Gastroesophageal sphincter (tissue), 4 donors: Measurements from ENCODE around the gene KIF1A. TPM values are rescaled to one million over a fixed set of nuclear protein-coding genes. Genes with fewer than 3 reads are reported as not detected.

Source experiments
- ATAC-seq: fragments of 150-250 bp; one replicate; pipeline ENCODE4 v1.9.1; 2016; ENCODE audit warnings: mild to moderate bottlenecking, moderate library complexity
- H3K27ac ChIP-seq, 4 donors: fragments of 200-600 bp; sonication (generic) in 3 of 4; 1 replicate in 3 of 4; 2 replicates in 1 of 4; pipeline ENCODE4 v1.5.1; 2016 to 2019
- H3K27me3 ChIP-seq: fragments of 200-600 bp; sonication (generic); one replicate; pipeline ENCODE4 v1.5.1; 2019
- H3K36me3 ChIP-seq, 2 donors: fragments of 200-600 bp; sonication (generic); one replicate each; pipeline ENCODE4 v1.5.1; 2019; ENCODE audit warnings: control low read depth in 1 of 2
- H3K4me1 ChIP-seq, 3 donors: fragments of 200-600 bp; sonication (generic); 1 replicate in 2 of 3; 2 replicates in 1 of 3; pipeline ENCODE4 v1.5.1; 2016 to 2019; ENCODE audit warnings: control low read depth in 2 of 3
- H3K4me3 ChIP-seq, 2 donors: fragments of 200-600 bp; sonication (generic); one replicate each; pipeline ENCODE4 v1.5.1; 2019; ENCODE audit warnings: mild to moderate bottlenecking in 1 of 2, moderate library complexity in 1 of 2
- H3K9me3 ChIP-seq, 3 donors: fragments of 200-600 bp; sonication (generic); one replicate each; pipeline ENCODE4 v1.5.1; 2017 to 2019; ENCODE audit warnings: control low read depth in 2 of 3
- EP300 ChIP-seq: sonication (generic); formaldehyde crosslinking; IDR thresholded peaks from one replicate; pipeline ENCODE4 v1.6.1; 2017; ENCODE audit warnings: antibody characterized with exemption, mild to moderate bottlenecking
- POLR2A ChIP-seq, 2 donors: fragments of 450-650 bp; IDR thresholded peaks; one replicate each; pipeline ENCODE4 v1.6.1; 2017; ENCODE audit warnings: antibody characterized with exemption in 2 of 2, mild to moderate bottlenecking in 2 of 2, moderate library complexity in 1 of 2
- POLR2AphosphoS5 ChIP-seq: sonication (generic); formaldehyde crosslinking; IDR thresholded peaks from one replicate; pipeline ENCODE4 v1.6.1; 2017; ENCODE audit warnings: antibody characterized with exemption
- WGBS, 2 donors: methylation state at CpG; one replicate each; pipeline ENCODE4 v1.1.5; 2018; ENCODE audit warnings: low coverage in 1 of 2; 5-methylcytosine and 5-hydroxymethylcytosine counted together
- total RNA-seq, 4 donors: library from RNA; depleted of rRNA; stranded (reverse); fragments of >200 nt; gene quantifications; one replicate each; pipeline ENCODE4 v1.1.0, GENCODE V29; 2016
- TF ChIP-seq, protein P1 (sequence below), 4 experiments: fragments of 200-600 bp in 2 of 4; fragments of 450-650 bp in 2 of 4; sonication (generic) in 1 of 4; IDR thresholded peaks; one replicate each; pipeline ENCODE4 v1.5.1; 2017 to 2019; ENCODE audit warnings: antibody characterized with exemption in 4 of 4, mild to moderate bottlenecking in 2 of 4, moderate library complexity in 2 of 4

The KIF1A gene
- total RNA-seq, 4 donors from 2014 or later, result 0.62 to 2.3 (median 1.6) TPM

DNA sequence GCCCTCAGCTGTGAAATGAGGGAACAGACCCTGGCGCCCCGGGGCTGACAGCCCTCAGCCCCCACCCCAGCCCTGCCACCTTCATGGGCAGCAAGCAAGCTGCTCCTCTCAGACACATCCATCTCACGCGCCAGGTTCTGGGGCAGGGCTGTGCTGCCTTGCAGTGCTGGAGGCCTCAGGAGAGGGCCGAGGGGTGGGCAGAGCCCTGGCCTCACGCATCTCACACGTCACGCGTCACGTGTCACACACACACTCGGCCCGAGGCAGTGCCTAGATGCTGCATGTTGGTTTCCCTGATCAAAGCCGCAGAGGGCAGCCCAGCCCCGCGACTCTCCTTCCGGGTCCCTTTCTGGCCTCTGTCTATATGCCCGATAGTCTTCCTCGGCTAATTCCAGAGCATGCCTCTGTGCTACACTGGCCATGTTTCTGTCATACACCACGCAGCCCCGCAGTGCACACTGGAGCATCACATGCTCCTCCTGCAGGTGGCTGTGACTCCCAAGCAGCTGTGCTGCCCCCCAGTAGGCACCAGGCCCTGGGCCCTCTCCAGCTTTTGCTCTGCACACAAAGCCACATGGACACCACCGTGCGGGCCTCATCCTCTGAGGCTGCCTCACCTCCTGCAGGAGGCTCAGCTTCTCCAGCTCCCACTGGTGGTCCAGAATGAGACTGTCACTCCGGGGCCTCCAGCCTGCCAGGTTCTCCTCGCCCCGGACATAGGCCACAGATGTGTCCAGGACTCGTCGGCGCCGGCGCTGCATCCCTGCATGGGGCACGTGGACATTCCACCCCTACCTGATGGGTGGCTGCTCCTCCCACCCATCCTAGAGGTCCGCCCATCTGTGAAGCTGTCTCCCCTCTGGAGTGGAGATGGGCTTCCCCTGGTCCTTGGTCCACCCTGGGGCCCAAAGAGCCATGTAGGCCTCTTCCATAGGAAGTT is 97.0 kb downstream of the KIF1A start:
- Histone ChIP-seq H3K27ac (no peak overlapping the region), H3K4me3 (no peak overlapping the region), H3K9me3 (no peaks in the 10 kb centered on the region), H3K36me3 (no peaks in the 10 kb centered on the region), H3K27me3 (peaks cover 26% of the 10 kb centered on the region), H3K4me1 (no peaks in the 10 kb centered on the region)
- WGBS, 2 donors, result 85 to 88% methylated on average over 8 to 13 of the region's 32 CpGs
- no peak for ATAC-seq
- TF ChIP-seq EP300, result no peak
- TF ChIP-seq POLR2AphosphoS5, result no peak
- TF ChIP-seq, protein P1, sequence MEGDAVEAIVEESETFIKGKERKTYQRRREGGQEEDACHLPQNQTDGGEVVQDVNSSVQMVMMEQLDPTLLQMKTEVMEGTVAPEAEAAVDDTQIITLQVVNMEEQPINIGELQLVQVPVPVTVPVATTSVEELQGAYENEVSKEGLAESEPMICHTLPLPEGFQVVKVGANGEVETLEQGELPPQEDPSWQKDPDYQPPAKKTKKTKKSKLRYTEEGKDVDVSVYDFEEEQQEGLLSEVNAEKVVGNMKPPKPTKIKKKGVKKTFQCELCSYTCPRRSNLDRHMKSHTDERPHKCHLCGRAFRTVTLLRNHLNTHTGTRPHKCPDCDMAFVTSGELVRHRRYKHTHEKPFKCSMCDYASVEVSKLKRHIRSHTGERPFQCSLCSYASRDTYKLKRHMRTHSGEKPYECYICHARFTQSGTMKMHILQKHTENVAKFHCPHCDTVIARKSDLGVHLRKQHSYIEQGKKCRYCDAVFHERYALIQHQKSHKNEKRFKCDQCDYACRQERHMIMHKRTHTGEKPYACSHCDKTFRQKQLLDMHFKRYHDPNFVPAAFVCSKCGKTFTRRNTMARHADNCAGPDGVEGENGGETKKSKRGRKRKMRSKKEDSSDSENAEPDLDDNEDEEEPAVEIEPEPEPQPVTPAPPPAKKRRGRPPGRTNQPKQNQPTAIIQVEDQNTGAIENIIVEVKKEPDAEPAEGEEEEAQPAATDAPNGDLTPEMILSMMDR (IDR thresholded peaks at IDR 0.05), result no peak
- TF ChIP-seq POLR2A (IDR thresholded peaks at IDR 0.05), result no peak

DNA sequence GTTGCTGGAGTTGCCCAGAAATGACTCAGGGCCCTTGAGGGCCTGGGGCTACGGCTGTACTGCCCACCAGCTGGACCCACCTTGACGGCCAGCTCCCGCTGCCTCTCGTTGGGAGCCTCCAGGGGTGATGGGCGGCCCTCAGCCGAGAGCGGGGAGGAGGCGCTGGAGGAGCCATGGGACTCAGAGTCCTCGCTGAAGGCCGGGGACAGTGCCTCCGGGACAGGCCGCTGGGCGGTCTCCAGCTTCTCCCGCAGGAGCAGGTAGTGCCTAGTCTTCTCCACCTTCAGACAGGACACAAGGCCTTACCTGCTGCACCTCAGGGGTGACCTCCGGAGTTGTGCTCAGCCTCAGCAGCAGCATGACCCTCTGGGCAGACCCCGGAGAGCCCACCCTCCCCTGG is 97.6 kb downstream of the KIF1A start:
- H3K36me3 ChIP-seq, result no peaks in the 10 kb centered on the region
- no peaks in the 10 kb centered on the region for H3K9me3 ChIP-seq
- H3K4me1 ChIP-seq, result no peaks in the 10 kb centered on the region
- H3K27me3 ChIP-seq, result peaks cover 32% of the 10 kb centered on the region
- no peak overlapping the region for H3K4me3 ChIP-seq
- WGBS, 2 donors, result no CpG with 5 or more reads among the region's 16 CpGs
- no peak for ATAC-seq
- no peak overlapping the region for H3K27ac ChIP-seq
- TF ChIP-seq POLR2AphosphoS5, result no peak
- no peak for TF ChIP-seq POLR2A (IDR thresholded peaks at IDR 0.05)
- TF ChIP-seq, protein P1 (IDR thresholded peaks at IDR 0.05), result no peak
- no peak for TF ChIP-seq EP300

DNA sequence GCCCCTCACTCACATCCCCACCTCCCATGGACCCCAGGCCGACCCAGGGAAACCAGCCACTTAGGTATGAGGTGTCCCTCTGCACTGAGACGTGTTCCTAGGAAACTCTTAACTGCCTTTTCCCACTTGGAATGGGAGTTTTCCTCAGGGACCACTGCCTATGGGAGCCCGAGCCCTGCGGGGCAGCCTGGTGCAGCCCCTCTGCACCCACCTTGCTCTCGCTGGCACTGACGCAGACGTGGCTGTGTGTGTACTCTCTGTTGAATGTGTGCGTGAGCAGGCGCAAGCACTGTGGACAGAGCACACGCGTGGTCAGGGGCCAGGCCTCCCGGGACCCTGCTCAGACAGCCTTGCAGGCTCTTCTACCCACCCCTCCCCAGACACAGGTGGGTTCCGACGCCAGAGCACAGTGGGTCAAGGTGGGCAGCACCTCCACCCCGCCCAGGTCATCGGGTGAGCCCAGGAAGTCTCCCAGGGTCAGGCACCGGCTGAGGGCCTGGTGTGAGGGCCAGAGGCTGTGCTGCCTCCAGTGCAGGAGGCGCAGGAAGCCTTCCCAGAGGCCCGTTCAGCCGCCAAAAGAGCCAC is 98.3 kb downstream of the KIF1A start:
- H3K27me3 ChIP-seq, result peaks cover 32% of the 10 kb centered on the region
- no peak for ATAC-seq
- no peak for TF ChIP-seq POLR2AphosphoS5
- WGBS, 2 donors, result 40% methylated on average over 1 of the region's 20 CpGs; no CpG with 5 or more reads in 1 of the 2 donors
- H3K4me1 ChIP-seq, result no peaks in the 10 kb centered on the region
- H3K4me3 ChIP-seq, result no peak overlapping the region
- no peaks in the 10 kb centered on the region for H3K9me3 ChIP-seq
- no peaks in the 10 kb centered on the region for H3K36me3 ChIP-seq
- no peak overlapping the region for H3K27ac ChIP-seq

DNA sequence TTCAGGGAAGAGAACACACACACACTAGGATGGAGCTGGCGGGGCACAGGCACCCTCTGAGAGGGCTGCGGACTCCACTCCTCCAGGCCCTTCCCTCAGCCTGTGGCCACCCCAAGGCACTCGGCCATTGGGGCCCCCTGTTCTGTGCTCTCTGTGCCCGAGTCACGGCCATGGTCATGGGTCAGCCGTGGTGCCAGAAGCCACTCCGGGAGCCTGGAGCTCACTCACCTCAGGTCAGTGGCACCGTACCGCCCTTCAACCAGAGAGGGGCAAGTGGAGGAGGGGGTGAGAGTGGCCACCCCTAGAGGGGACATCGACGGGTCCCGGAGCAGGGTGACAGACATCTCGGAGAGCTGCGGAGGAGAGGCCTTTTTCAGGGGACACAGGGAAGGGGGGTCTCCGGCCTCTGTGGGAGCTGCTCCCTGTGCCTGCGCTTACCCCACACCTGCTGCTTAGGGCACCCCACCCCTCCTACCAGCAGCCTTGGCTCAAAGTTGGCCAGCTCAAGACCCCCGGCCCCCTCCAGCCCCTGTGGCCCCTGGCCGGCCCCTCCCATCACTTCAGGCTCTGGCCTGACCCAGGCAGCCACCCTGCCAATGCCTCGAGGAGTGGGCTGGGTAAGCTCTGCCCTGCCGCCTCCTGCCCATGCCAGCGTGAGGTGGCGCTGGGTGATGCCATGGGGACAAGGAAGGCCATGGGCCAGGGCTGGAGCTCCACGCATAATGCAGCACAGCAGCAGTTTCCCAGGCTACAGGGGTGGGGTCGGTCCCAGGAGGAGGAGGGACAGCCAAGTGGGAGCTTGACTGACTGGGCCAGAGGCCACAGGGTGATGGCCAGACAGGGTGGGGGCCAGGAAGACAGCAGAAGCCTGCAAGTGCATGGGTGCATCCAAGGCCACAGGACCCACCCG is 99.1 kb downstream of the KIF1A start:
- H3K4me3 ChIP-seq, result no peak overlapping the region
- peaks cover 37% of the 10 kb centered on the region for H3K27me3 ChIP-seq
- H3K36me3 ChIP-seq, result no peaks in the 10 kb centered on the region
- H3K4me1 ChIP-seq, result no peaks in the 10 kb centered on the region
- no peak overlapping the region for H3K27ac ChIP-seq
- 80% methylated on average over 4 of the region's 25 CpGs; no CpG with 5 or more reads in 1 of the 2 donors for WGBS, 2 donors
- no peak for TF ChIP-seq POLR2A (IDR thresholded peaks at IDR 0.05)
- no peak for TF ChIP-seq POLR2AphosphoS5
- TF ChIP-seq EP300, result no peak
- TF ChIP-seq, protein P1 (IDR thresholded peaks at IDR 0.05), result no peak
- ATAC-seq, result no peak
- H3K9me3 ChIP-seq, result no peaks in the 10 kb centered on the region
